IMR-90 (cell line): Measurements from ENCODE around the gene MDFI. TPM values are rescaled to one million over a fixed set of nuclear protein-coding genes. Genes with fewer than 3 reads are reported as not detected.

Experiments used
- ATAC-seq: fragments of 200-7000 bp; cut with Tn5 transposase; 2 replicates; pipeline ENCODE4 v1.9.1; 2020; ENCODE audit warnings: low read depth, mild to moderate bottlenecking, moderate library complexity
- BruUV-seq: library from RNA; stranded (reverse); fragments of 400-500 nt; replicated peaks from 2 replicates; lab custom pipeline; 2021; lab: Mats Ljungman, UMichigan
- CTCF ChIA-PET: fragments of 300-600 bp; formaldehyde crosslinking; extraction: SDS; loops from one replicate; lab custom pipeline; 2021; ENCODE audit warnings: antibody characterized with exemption; lab: Yijun Ruan, JAX
- POLR2A ChIA-PET: fragments of 300-600 bp; sonication (Branson Sonifier 250); formaldehyde crosslinking; loops from one replicate; lab custom pipeline; 2022; ENCODE audit warnings: antibody characterized with exemption; ENCODE audit not compliant: unreplicated experiment; lab: Charles Lee
- DNase-seq: peaks from one replicate; pipeline ENCODE4 v3.0.0; 2013
- H2AFZ ChIP-seq: replicated peaks from 2 replicates; pipeline ENCODE3; 2013; ENCODE audit warnings: low read length, mild to moderate bottlenecking; ENCODE audit not compliant: poor library complexity
- H2AK5ac ChIP-seq: 2 replicates; pipeline ENCODE4 v1.6.1; 2013; ENCODE audit warnings: low read depth, low read length, inconsistent platforms
- H2AK9ac ChIP-seq: replicated peaks from 2 replicates; pipeline ENCODE3; 2013; ENCODE audit warnings: mild to moderate bottlenecking, low read depth, low read length, moderate library complexity; ENCODE audit not compliant: poor library complexity
- H2BK120ac ChIP-seq: 2 replicates; pipeline ENCODE4 v1.6.1; 2013; ENCODE audit warnings: low read depth, low read length, inconsistent platforms
- H2BK15ac ChIP-seq: 3 replicates; pipeline ENCODE4 v1.6.1; 2013; ENCODE audit warnings: low read depth, low read length, inconsistent platforms
- H2BK20ac ChIP-seq: 2 replicates; pipeline ENCODE4 v1.6.1; 2013; ENCODE audit warnings: low read depth, mild to moderate bottlenecking, inconsistent platforms, low read length, moderate library complexity
- H2BK5ac ChIP-seq: 2 replicates; pipeline ENCODE4 v1.6.1; 2013; ENCODE audit warnings: mild to moderate bottlenecking, low read depth, low read length, inconsistent platforms; ENCODE audit not compliant: poor library complexity, severe bottlenecking
- H3K14ac ChIP-seq: replicated peaks from 2 replicates; pipeline ENCODE4 v1.6.1; 2013; ENCODE audit warnings: low read depth, low read length, inconsistent platforms
- H3K18ac ChIP-seq: 2 replicates; pipeline ENCODE4 v1.6.1; 2013; ENCODE audit warnings: low read depth, low read length, control low read depth
- H3K23ac ChIP-seq: 2 replicates; pipeline ENCODE4 v1.6.1; 2013; ENCODE audit warnings: low read depth, low read length, inconsistent platforms
- H3K27ac ChIP-seq: 2 replicates; pipeline ENCODE4 v1.5.1; 2013; ENCODE audit warnings: mild to moderate bottlenecking, control low read depth, low read length; ENCODE audit not compliant: insufficient read depth
- H3K27me3 ChIP-seq: 2 replicates; pipeline ENCODE4 v1.6.1; 2013; ENCODE audit warnings: low read length; ENCODE audit not compliant: control insufficient read depth, insufficient read depth
- H3K36me3 ChIP-seq: 2 replicates; pipeline ENCODE4 v1.6.1; 2013; ENCODE audit warnings: low read length, mixed read lengths; ENCODE audit not compliant: control insufficient read depth, insufficient read depth
- H3K4ac ChIP-seq: 2 replicates; pipeline ENCODE4 v1.6.1; 2013; ENCODE audit warnings: low read depth, low read length, inconsistent platforms
- H3K4me1 ChIP-seq: 2 replicates; pipeline ENCODE4 v1.6.1; 2013; ENCODE audit warnings: low read length, mixed read lengths; ENCODE audit not compliant: control insufficient read depth, insufficient read depth
- H3K4me2 ChIP-seq: 2 replicates; pipeline ENCODE4 v1.6.1; 2013; ENCODE audit warnings: low read depth, mild to moderate bottlenecking, control low read depth, low read length, moderate library complexity
- H3K4me3 ChIP-seq: 2 replicates; pipeline ENCODE4 v1.5.1; 2013; ENCODE audit warnings: low read depth, mild to moderate bottlenecking, control low read depth, low read length, moderate library complexity; ENCODE audit not compliant: insufficient read depth
- H3K56ac ChIP-seq: 2 replicates; pipeline ENCODE4 v1.6.1; 2013; ENCODE audit warnings: low read length, inconsistent platforms; ENCODE audit not compliant: insufficient read depth; ENCODE audit errors: extremely low read depth
- H3K79me1 ChIP-seq, 2 experiments: 2 replicates each; pipeline ENCODE4 v1.6.1; 2013; ENCODE audit warnings: low read length in 2 of 2, inconsistent platforms in 1 of 2, low read depth in 1 of 2
- H3K9ac ChIP-seq: 2 replicates; pipeline ENCODE4 v1.6.1; 2013; ENCODE audit warnings: low read depth, low read length, control low read depth
- H3K9me1 ChIP-seq: 2 replicates; pipeline ENCODE4 v1.6.1; 2013; ENCODE audit warnings: low read length, inconsistent platforms; ENCODE audit not compliant: insufficient read depth
- H3K9me3 ChIP-seq: 2 replicates; pipeline ENCODE4 v1.6.1; 2013; ENCODE audit warnings: low read length; ENCODE audit not compliant: control insufficient read depth, insufficient read depth
- H4K20me1 ChIP-seq: 2 replicates; pipeline ENCODE4 v1.6.1; 2013; ENCODE audit warnings: low read length, inconsistent platforms; ENCODE audit not compliant: insufficient read depth
- H4K5ac ChIP-seq: 2 replicates; pipeline ENCODE4 v1.6.1; 2013; ENCODE audit warnings: mild to moderate bottlenecking, low read depth, low read length, control low read depth
- H4K8ac ChIP-seq, 2 experiments: 2 replicates each; pipeline ENCODE4 v1.6.1; 2013; ENCODE audit warnings: low read depth in 2 of 2, low read length in 2 of 2, control low read depth in 1 of 2, inconsistent platforms in 1 of 2
- H4K91ac ChIP-seq: 2 replicates; pipeline ENCODE4 v1.6.1; 2013; ENCODE audit warnings: low read depth, low read length, inconsistent platforms; ENCODE audit not compliant: insufficient read depth
- CEBPB ChIP-seq: IDR thresholded peaks from 2 replicates; pipeline ENCODE4 v1.6.1; 2012; ENCODE audit warnings: low read depth, low read length, improper control_type of control experiment
- CHD1 ChIP-seq: IDR thresholded peaks from 2 replicates; pipeline ENCODE4 v1.6.1; 2012; ENCODE audit warnings: low read depth, low read length, improper control_type of control experiment
- FOS ChIP-seq: fragments of 150-350 bp; IDR thresholded peaks from 2 replicates; pipeline ENCODE4 v1.6.1; 2016; ENCODE audit warnings: low read depth, low read length
- POLR2A ChIP-seq: IDR thresholded peaks from 2 replicates; pipeline ENCODE4 v1.6.1; 2012; ENCODE audit warnings: mild to moderate bottlenecking, low read depth, low read length
- SMC3 ChIP-seq: fragments of 150-350 bp; IDR thresholded peaks from 2 replicates; pipeline ENCODE4 v1.6.1; 2016; ENCODE audit warnings: low read depth, mild to moderate bottlenecking, antibody characterized with exemption, low read length, moderate library complexity
- WGBS, 2 experiments: methylation state at CpG; one replicate each; pipeline versions ENCODE4 v1.1.5 to v1.1.7; 2013; ENCODE audit warnings: missing lambda C conversion rate in 2 of 2; ENCODE audit not compliant: insufficient read length in 1 of 2; ENCODE audit errors: extremely low coverage in 2 of 2; 5-methylcytosine and 5-hydroxymethylcytosine counted together
- dilution Hi-C: fragments of 300-500 bp; cut with HindIII; formaldehyde crosslinking; loops from one replicate; pipeline ENCODE4 v1.14.3; 2018; ENCODE audit warnings: low sequenced_read_pairs; ENCODE audit not compliant: unreplicated experiment
- in situ Hi-C: fragments of 300-500 bp; cut with MboI; formaldehyde crosslinking; loops from 3 replicates; pipeline ENCODE4 v1.14.3; 2019; ENCODE audit warnings: low sequenced_read_pairs, inconsistent platforms, mixed read lengths
- intact Hi-C: fragments of 100-400 bp; cut with micrococcal nuclease; formaldehyde crosslinking; loops from 2 replicates; pipeline ENCODE4 v1.10.0; 2022
- polyA plus RNA-seq, 3 experiments: library from polyadenylated mRNA; depleted of rRNA; stranded (reverse); fragments of >200 nt; gene quantifications; 2 replicates each; pipeline ENCODE4 v1.2.3, GENCODE V29; 2012; ENCODE audit warnings: low replicate concordance in 1 of 3
- total RNA-seq: library from RNA; depleted of rRNA; stranded (reverse); fragments of >200 nt; gene quantifications from 2 replicates; pipeline ENCODE4 v1.2.3, GENCODE V29; 2012

Gene MDFI
- total and polyA plus RNA-seq, 2 of the 4 experiments (the other 2 are of a cell fraction): 0.18 to 0.29 TPM

- Histone ChIP-seq H3K27ac (no peak overlapping the region), H2AK5ac (no peak overlapping the region), H3K4me3 (no peak overlapping the region), H2AK9ac (no peak overlapping the region), H3K9me3 (no peaks in the 10 kb centered on the region), H4K8ac (no peak overlapping the region), H2BK20ac (no peak overlapping the region), H3K36me3 (no peaks in the 10 kb centered on the region), H3K4me2 (no peak overlapping the region), H2BK15ac (no peak overlapping the region), H2BK120ac (no peak overlapping the region), H2BK5ac (no peak overlapping the region), H3K4ac (no peak overlapping the region), H2AFZ (no peak overlapping the region), H3K9me1 (no peaks in the 10 kb centered on the region), H3K23ac (no peak overlapping the region), H3K27me3 (peaks cover 78% of the 10 kb centered on the region), H3K79me1 (no peaks in the 10 kb centered on the region), H3K18ac (no peak overlapping the region), H3K56ac (no peak overlapping the region), H3K9ac (no peak overlapping the region), H4K91ac (no peak overlapping the region), H3K14ac (no peak overlapping the region), H4K20me1 (no peaks in the 10 kb centered on the region), H3K4me1 (no peaks in the 10 kb centered on the region), H4K5ac (no peak overlapping the region)
- intact Hi-C loops (no loop called here), in situ Hi-C loops (no loop called here), dilution Hi-C loops (no loop called here)
- no peak for ATAC-seq
- ChIA-PET CTCF (no interaction called here), POLR2A (no interaction called here)
- no TSS peak for BruUV-seq
- TF ChIP-seq CEBPB: no peak
- TF ChIP-seq CHD1: no peak
- TF ChIP-seq SMC3: no peak
- no peak for TF ChIP-seq FOS
- no peak for TF ChIP-seq POLR2A
- no peak for DNase-seq
- WGBS, 2 experiments: no CpG with 5 or more reads among the region's 2 CpGs
Observed at GRCh38 chr6:41633056-41633634, 5.1 kb upstream of the MDFI start.
